ENCODE results near the gene MORC4. TPM values are rescaled to one million over a fixed set of nuclear protein-coding genes. Genes with fewer than 3 reads are reported as not detected.
"Not testable (repeated sequence)": the region's sequence is repeated elsewhere in the genome, so short reads cannot be mapped to it uniquely, and the experiment has no call there.

Gene MORC4
- total RNA-seq, 1 donor from 2014 or later = 2.0 TPM

- Mint-ChIP-seq H3K27ac (ENCODE audit: unreplicated experiment) (no peak overlapping the region), H3K9me3 (ENCODE audit: unreplicated experiment) (no peaks in the 10 kb centered on the region), H3K4me1 (ENCODE audit: low read depth, unreplicated experiment) (no peaks in the 10 kb centered on the region), H3K27me3 (ENCODE audit: unreplicated experiment) (no peaks in the 10 kb centered on the region), H3K36me3 (ENCODE audit: unreplicated experiment) (no peaks in the 10 kb centered on the region), H3K4me3 (ENCODE audit: unreplicated experiment) (no peak overlapping the region)
- no peak for TF ChIP-seq CTCF (IDR thresholded peaks at IDR 0.05; ENCODE audit: partially characterized antibody, unreplicated experiment)
- DNase-seq = no peak
These were observed 18.9 kb downstream of the MORC4 start for GRCh38 chrX:106980952-106981626.

- Mint-ChIP-seq H3K36me3 (ENCODE audit: unreplicated experiment) (no peaks in the 10 kb centered on the region), H3K9me3 (ENCODE audit: unreplicated experiment) (no peaks in the 10 kb centered on the region), H3K4me3 (ENCODE audit: unreplicated experiment) (no peak overlapping the region), H3K4me1 (ENCODE audit: low read depth, unreplicated experiment) (no peaks in the 10 kb centered on the region), H3K27me3 (ENCODE audit: unreplicated experiment) (no peaks in the 10 kb centered on the region), H3K27ac (ENCODE audit: unreplicated experiment) (no peak overlapping the region)
- TF ChIP-seq CTCF (IDR thresholded peaks at IDR 0.05; ENCODE audit: partially characterized antibody, unreplicated experiment) = no peak
- DNase-seq = no peak
These were observed 23.6 kb downstream of the MORC4 start for GRCh38 chrX:106976416-106976815.

- no peak for TF ChIP-seq CTCF (IDR thresholded peaks at IDR 0.05; ENCODE audit: partially characterized antibody, unreplicated experiment)
- DNase-seq = no peak
- H3K27ac Mint-ChIP-seq (ENCODE audit: unreplicated experiment) = no peak overlapping the region
- no peaks in the 10 kb centered on the region for H3K27me3 Mint-ChIP-seq (ENCODE audit: unreplicated experiment)
- no peaks in the 10 kb centered on the region for H3K36me3 Mint-ChIP-seq (ENCODE audit: unreplicated experiment)
- H3K9me3 Mint-ChIP-seq (ENCODE audit: unreplicated experiment) = no peaks in the 10 kb centered on the region
- H3K4me3 Mint-ChIP-seq (ENCODE audit: unreplicated experiment) = no peak overlapping the region
- no peaks in the 10 kb centered on the region for H3K4me1 Mint-ChIP-seq (ENCODE audit: low read depth, unreplicated experiment)
These were observed 26.4 kb downstream of the MORC4 start for GRCh38 chrX:106973433-106974149.

- TF ChIP-seq CTCF (IDR thresholded peaks at IDR 0.05; ENCODE audit: partially characterized antibody, unreplicated experiment) = no peak
- H3K27ac Mint-ChIP-seq (ENCODE audit: unreplicated experiment) = no peak overlapping the region
- peaks cover 1% of the 10 kb centered on the region for H3K9me3 Mint-ChIP-seq (ENCODE audit: unreplicated experiment)
- no peaks in the 10 kb centered on the region for H3K27me3 Mint-ChIP-seq (ENCODE audit: unreplicated experiment)
- H3K4me3 Mint-ChIP-seq (ENCODE audit: unreplicated experiment) = no peak overlapping the region
- no peak for DNase-seq
- no peaks in the 10 kb centered on the region for H3K4me1 Mint-ChIP-seq (ENCODE audit: low read depth, unreplicated experiment)
- no peaks in the 10 kb centered on the region for H3K36me3 Mint-ChIP-seq (ENCODE audit: unreplicated experiment)
These were observed 27.1 kb downstream of the MORC4 start for GRCh38 chrX:106972896-106973295.

DNA sequence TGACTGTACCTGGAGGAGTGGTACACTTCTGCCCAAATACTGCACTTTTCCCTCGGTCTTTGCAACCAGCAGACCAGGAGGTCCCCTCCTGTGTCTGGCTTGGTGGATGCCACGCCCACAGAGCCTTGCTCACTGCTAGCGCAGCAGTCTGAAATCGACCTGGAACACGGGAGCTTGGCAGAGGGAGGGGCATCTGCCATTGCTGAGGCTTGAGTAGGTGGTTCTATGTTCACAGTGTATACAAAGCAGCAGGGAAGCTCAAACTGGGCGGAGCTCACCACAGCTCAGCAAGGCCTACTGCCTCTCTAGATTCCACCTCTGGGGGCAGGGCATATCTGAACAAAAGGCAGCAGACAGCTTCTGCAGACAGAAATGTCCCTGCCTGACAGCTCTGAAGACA is 33.5 kb downstream of the MORC4 start:
- not testable (repeated sequence) for H3K4me3 Mint-ChIP-seq (ENCODE audit: unreplicated experiment); H3K27me3 Mint-ChIP-seq (ENCODE audit: unreplicated experiment); H3K36me3 Mint-ChIP-seq (ENCODE audit: unreplicated experiment); DNase-seq; H3K4me1 Mint-ChIP-seq (ENCODE audit: low read depth, unreplicated experiment); H3K27ac Mint-ChIP-seq (ENCODE audit: unreplicated experiment); H3K9me3 Mint-ChIP-seq (ENCODE audit: unreplicated experiment)

All from glutamatergic neuron (in vitro differentiated cells).